ENCODE data around the gene MIA2.

Gene MIA2

GRCh38 chr14:39435241-39435640 lies 201.5 kb downstream of the MIA2 start:
- DNase-seq, result no peak
- Histone ChIP-seq H3K4me3 (ENCODE audit: low read depth, low read length) (no peak overlapping the region), H3K4me1 (no peaks in the 10 kb centered on the region), H3K27me3 (no peaks in the 10 kb centered on the region), H3K36me3 (no peaks in the 10 kb centered on the region), H3K9me3 (no peaks in the 10 kb centered on the region; the same call in 1 of the 2 replicates)
- TF ChIP-seq CTCF (IDR thresholded peaks at IDR 0.05; ENCODE audit: low read depth, low read length), result no peak

Measured in BE2C (cell line).